Hematopoietic multipotent progenitor cell treated with erythropoietin and hydrocortisone succinate and interleukin-3 and kit ligand, for 15 days (in vitro differentiated cells): Measurements from ENCODE around the gene ZDHHC19.
"Not testable (repeated sequence)": the region's sequence is repeated elsewhere in the genome, so short reads cannot be mapped to it uniquely, and the experiment has no call there.

ENCODE experiments used
- DNase-seq: peaks from one replicate; pipeline ENCODE4 v3.0.0-alpha.2; 2015; ENCODE audit warnings: low spot score

ZDHHC19 gene

GRCh38 chr3:196225086-196225485 is 13.9 kb upstream of the ZDHHC19 start:
- no peak for DNase-seq

- DNase-seq = no peak
These were observed 11.8 kb upstream of the ZDHHC19 start for GRCh38 chr3:196222876-196223595.

- no peak for DNase-seq
These were observed 9.8 kb upstream of the ZDHHC19 start for GRCh38 chr3:196220991-196221390.

GRCh38 chr3:196220587-196220986 is 9.4 kb upstream of the ZDHHC19 start:
- no peak for DNase-seq

- no peak for DNase-seq
These were observed 8.7 kb upstream of the ZDHHC19 start for GRCh38 chr3:196219970-196220311.

- peak; percentile 18 for DNase-seq
These were observed 8.2 kb upstream of the ZDHHC19 start for GRCh38 chr3:196219194-196219969.

- no peak for DNase-seq
These were observed 7.0 kb upstream of the ZDHHC19 start for GRCh38 chr3:196218155-196218712.

GRCh38 chr3:196217307-196218154 is 6.3 kb upstream of the ZDHHC19 start:
- no peak for DNase-seq

GRCh38 chr3:196216681-196217211 is 5.5 kb upstream of the ZDHHC19 start:
- no peak for DNase-seq

GRCh38 chr3:196216089-196216564 is 4.9 kb upstream of the ZDHHC19 start, which contains the start of gene SLC51A:
Gene SLC51A (plus strand): TSS chr3:196216534. CDS start chr3:196216713, 179 bp downstream.
- DNase-seq = no peak

- DNase-seq = no peak
These were observed 4.4 kb upstream of the ZDHHC19 start for GRCh38 chr3:196215493-196216020.

GRCh38 chr3:196214783-196215441 is 3.7 kb upstream of the ZDHHC19 start:
- DNase-seq = no peak

- DNase-seq = not testable (repeated sequence)
These were observed 1.1 kb downstream of the ZDHHC19 start for GRCh38 chr3:196209944-196210672.

- no peak for DNase-seq
These were observed 2.1 kb downstream of the ZDHHC19 start for GRCh38 chr3:196208942-196209695.

GRCh38 chr3:196207833-196208607 is 3.2 kb downstream of the ZDHHC19 start:
- peak; percentile 67 for DNase-seq

- peak; percentile 22 for DNase-seq
These were observed 3.9 kb downstream of the ZDHHC19 start for GRCh38 chr3:196207159-196207832.

- not testable (repeated sequence) for DNase-seq
These were observed 5.6 kb downstream of the ZDHHC19 start for GRCh38 chr3:196205442-196206205.
